Pancreas (tissue), 10 donors: Measurements from ENCODE around the gene SLC16A10. TPM values are rescaled to one million over a fixed set of nuclear protein-coding genes. Genes with fewer than 3 reads are reported as not detected.
"Not testable (repeated sequence)": the region's sequence is repeated elsewhere in the genome, so short reads cannot be mapped to it uniquely, and the experiment has no call there.

Source experiments
- ATAC-seq, 4 donors: fragments of 200-7000 bp; cut with Tn5 transposase; one replicate each; pipeline versions ENCODE4 v1.8.0 to v1.9.1; 2020; ENCODE audit warnings: mild to moderate bottlenecking in 4 of 4, moderate library complexity in 4 of 4
- DNase-seq, 6 donors: peaks; one replicate each; pipeline ENCODE4 v3.0.0-alpha.2; 2020
- FAIRE-seq: peaks from 2 replicates; lab custom pipeline; 2012; peaks lifted over from hg19 to GRCh38; lab: Jason Lieb, UNC
- H3K27ac ChIP-seq, 4 donors: fragments of 200-600 bp; sonication (generic); 1 replicate in 3 of 4; 2 replicates in 1 of 4; pipeline versions ENCODE4 v1.5.0 to v1.8.0; 2020
- H3K27me3 ChIP-seq, 4 donors: fragments of 200-600 bp; one replicate each; pipeline ENCODE4 v1.8.0; 2021
- H3K36me3 ChIP-seq, 3 donors: fragments of 200-600 bp; sonication (generic) in 1 of 3; one replicate each; pipeline versions ENCODE4 v1.5.0 to v1.8.0; 2020 to 2021
- H3K4me1 ChIP-seq, 3 donors: fragments of 200-600 bp; one replicate each; pipeline ENCODE4 v1.8.0; 2021
- H3K4me3 ChIP-seq, 4 donors: fragments of 200-600 bp; sonication (generic) in 2 of 4; one replicate each; pipeline versions ENCODE4 v1.5.0 to v1.8.0; 2020 to 2021
- H3K9me3 ChIP-seq, 4 donors: fragments of 200-600 bp; one replicate each; pipeline ENCODE4 v1.8.0; 2021
- WGBS, 2 donors: extraction: QIAGEN DNeasy Blood & Tissue Kit; methylation state at CpG; one replicate each; pipeline ENCODE4 v1.1.7; 2013; 5-methylcytosine and 5-hydroxymethylcytosine counted together
- intact Hi-C, 3 donors: fragments of 100-400 bp; cut with DNase I; formaldehyde crosslinking; loops; one replicate each; pipeline versions ENCODE4 v1.11.1 to v1.14.2; 2022
- polyA plus RNA-seq, 2 donors: library from polyadenylated mRNA; stranded (reverse); fragments of 200-250 nt; gene quantifications; one replicate each; pipeline ENCODE4 v1.2.3, GENCODE V29; 2013
- total RNA-seq, 6 donors: library from RNA; stranded (reverse); fragmentation: NEBNext Ultra II Directional in 4 of 6; extraction: Animal tissue kit (Norgen Biotek cat#: 25700) in 4 of 6; gene quantifications; one replicate each; pipeline versions ENCODE4 v1.2.1 to v1.2.4, GENCODE V29; 2021 to 2023
- TF ChIP-seq, protein P1 (sequence below), 4 donors: fragments of 200-600 bp; sonication (generic) in 3 of 4; IDR thresholded peaks; one replicate each; pipeline versions ENCODE4 v1.5.0 to v1.8.0; 2021; ENCODE audit warnings: antibody characterized with exemption in 4 of 4
- donor health status: healthy with polysubstance abuse.
- donor health status: DM: no; HTN: no; CAD: no; lungs with moderate emphysema.
- donor health status: DM: no; HTN: no; CAD: no.
- donor health status: control.
- donor health status: control.
- donor health status: Bipolar disorder and iron deficiency.
- donor health status: DM: yes; HTN: yes; CAD: no.
- donor health status: DM: no; HTN: no; CAD: no.
- donor health status: DM: no; HTN: no; CAD: no.
- donor health status: DM: yes; HTN: yes; CAD: no.

Gene SLC16A10
- total and polyA plus RNA-seq, 8 donors = 5.1 to 48.8 (median 30.0) TPM

DNA sequence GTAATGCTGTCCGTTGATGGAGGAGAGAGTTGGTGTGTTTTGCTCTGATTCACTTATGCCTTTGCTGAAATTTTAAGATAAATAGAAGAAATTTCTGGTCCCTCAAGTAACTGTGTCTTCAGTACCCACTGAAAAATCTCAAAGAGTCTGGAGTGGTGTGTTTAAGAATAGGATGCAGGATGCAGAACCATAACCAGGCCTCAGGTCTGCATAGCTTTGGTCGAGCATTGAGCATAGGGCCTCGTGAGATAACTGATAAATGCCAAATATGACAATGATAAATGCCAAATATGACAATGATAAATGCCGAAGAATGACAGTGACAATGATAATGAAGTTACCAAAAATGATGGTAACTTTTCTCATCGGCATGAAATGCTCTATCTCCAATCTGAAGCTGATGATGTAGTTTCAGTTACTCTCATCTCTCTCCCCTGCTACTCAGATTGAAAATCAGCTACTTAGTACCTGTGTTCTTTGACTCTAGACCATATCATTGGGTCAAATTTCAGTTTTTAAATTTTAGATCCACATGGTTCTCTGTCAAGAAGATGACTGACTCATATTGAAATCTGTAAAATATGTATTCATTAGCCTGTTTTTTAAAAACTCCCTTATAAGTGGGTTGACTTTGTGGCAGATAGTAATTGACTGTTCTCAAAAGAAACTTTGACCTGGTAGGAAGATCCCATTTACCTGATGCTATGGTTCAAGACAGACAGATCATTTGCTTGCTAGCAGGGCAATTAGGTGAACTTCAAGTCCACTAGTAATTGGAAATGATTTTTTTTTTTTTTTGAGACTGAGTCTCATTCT is 96.6 kb downstream of the SLC16A10 start:
- intact Hi-C loops = no loop called here
- no peak overlapping the region for H3K4me3 ChIP-seq

GRCh38 chr6:111184827-111185532 is 97.7 kb downstream of the SLC16A10 start:
- no peaks in the 10 kb centered on the region for H3K27me3 ChIP-seq
- TF ChIP-seq, protein P1, sequence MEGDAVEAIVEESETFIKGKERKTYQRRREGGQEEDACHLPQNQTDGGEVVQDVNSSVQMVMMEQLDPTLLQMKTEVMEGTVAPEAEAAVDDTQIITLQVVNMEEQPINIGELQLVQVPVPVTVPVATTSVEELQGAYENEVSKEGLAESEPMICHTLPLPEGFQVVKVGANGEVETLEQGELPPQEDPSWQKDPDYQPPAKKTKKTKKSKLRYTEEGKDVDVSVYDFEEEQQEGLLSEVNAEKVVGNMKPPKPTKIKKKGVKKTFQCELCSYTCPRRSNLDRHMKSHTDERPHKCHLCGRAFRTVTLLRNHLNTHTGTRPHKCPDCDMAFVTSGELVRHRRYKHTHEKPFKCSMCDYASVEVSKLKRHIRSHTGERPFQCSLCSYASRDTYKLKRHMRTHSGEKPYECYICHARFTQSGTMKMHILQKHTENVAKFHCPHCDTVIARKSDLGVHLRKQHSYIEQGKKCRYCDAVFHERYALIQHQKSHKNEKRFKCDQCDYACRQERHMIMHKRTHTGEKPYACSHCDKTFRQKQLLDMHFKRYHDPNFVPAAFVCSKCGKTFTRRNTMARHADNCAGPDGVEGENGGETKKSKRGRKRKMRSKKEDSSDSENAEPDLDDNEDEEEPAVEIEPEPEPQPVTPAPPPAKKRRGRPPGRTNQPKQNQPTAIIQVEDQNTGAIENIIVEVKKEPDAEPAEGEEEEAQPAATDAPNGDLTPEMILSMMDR (IDR thresholded peaks at IDR 0.05) = no peak
- H3K27ac ChIP-seq = no peak overlapping the region
- ATAC-seq (peak in 3 of 4 donors; percentile 38 to 69 (median 57)), DNase-seq (no peak), FAIRE-seq (no peak)
- H3K4me1 ChIP-seq = peaks cover 0 to 4% (median 0%) of the 10 kb centered on the region in 3 donors
- 64 to 66% methylated on average over 6 of the region's 6 CpGs for WGBS, 2 donors
- no peak overlapping the region for H3K4me3 ChIP-seq
- intact Hi-C loops = no loop called here
- no peaks in the 10 kb centered on the region for H3K36me3 ChIP-seq
- no peaks in the 10 kb centered on the region for H3K9me3 ChIP-seq

More for the DNA sequence above, 96.6 kb downstream of the SLC16A10 start:
- H3K4me1 ChIP-seq = peaks cover 0 to 7% (median 0%) of the 10 kb centered on the region in 3 donors
- TF ChIP-seq, protein P1 (IDR thresholded peaks at IDR 0.05) = no peak
- 64 to 68% methylated on average over 5 of the region's 5 CpGs for WGBS, 2 donors
- H3K36me3 ChIP-seq = no peaks in the 10 kb centered on the region
- DNase-seq (no peak), ATAC-seq (no peak), FAIRE-seq (no peak)
- no peaks in the 10 kb centered on the region for H3K27me3 ChIP-seq
- H3K9me3 ChIP-seq = no peaks in the 10 kb centered on the region
- H3K27ac ChIP-seq = no peak overlapping the region

DNA sequence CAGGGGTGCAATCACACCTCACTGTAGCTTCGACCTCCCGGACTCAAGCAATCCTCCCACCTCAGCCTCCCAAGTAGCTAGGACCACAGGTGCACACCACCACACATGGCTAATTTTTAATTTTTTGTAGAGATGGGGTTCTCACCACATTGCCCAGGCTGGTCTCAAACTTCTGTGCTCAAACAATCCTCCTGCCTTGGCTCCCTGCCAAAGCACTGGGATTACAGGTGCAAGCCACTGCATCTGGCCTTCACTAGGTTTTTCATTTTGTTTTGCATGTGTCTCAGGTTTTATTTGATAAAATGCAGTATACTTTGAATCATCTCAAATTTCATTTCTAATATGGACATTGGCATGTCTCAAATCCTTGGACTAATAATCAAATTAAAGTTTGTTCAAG is 98.7 kb downstream of the SLC16A10 start:
- ATAC-seq (peak in 2 of 4 donors; percentile 36 to 54), DNase-seq (peak in 2 of 6 donors; percentile 51 to 63), FAIRE-seq (no peak)
- Histone ChIP-seq H3K27ac (no peak overlapping the region), H3K4me1 (peaks cover 0 to 4% (median 0%) of the 10 kb centered on the region in 3 donors), H3K36me3 (no peaks in the 10 kb centered on the region), H3K4me3 (no peak overlapping the region), H3K27me3 (no peaks in the 10 kb centered on the region), H3K9me3 (no peaks in the 10 kb centered on the region)
- intact Hi-C loops = no loop called here
- TF ChIP-seq, protein P1 (IDR thresholded peaks at IDR 0.05) = no peak
- whole genome bisulfite sequencing, 2 donors = 96 to 100% methylated on average over 2 of the region's 2 CpGs

DNA sequence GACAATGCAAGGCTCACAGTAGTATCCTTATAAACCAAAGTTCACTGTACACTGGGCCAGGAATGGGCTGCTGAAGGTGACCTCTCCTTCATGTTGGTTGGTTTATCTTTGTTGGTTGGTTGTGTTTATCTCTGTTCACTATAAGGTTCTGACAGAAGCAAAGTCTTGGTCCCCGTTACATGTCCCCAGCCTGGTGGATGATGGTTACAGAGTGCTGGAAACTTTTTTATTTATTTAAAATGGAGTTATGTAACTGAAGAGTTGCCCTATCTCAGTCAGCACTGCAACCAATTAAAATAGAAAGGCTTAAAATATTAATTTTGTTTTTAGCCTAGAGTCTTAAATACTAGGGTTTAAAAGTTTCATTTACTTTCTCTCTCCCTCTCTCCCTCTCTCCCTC is 100.6 kb downstream of the SLC16A10 start:
- peaks cover 0 to 4% (median 0%) of the 10 kb centered on the region in 3 donors for H3K4me1 ChIP-seq
- intact Hi-C loops = no loop called here
- no peak overlapping the region for H3K27ac ChIP-seq
- H3K9me3 ChIP-seq = no peaks in the 10 kb centered on the region
- ATAC-seq (no peak), DNase-seq (no peak), FAIRE-seq (no peak)
- H3K36me3 ChIP-seq = no peaks in the 10 kb centered on the region
- 60 to 68% methylated on average over 1 of the region's 1 CpG for WGBS, 2 donors
- H3K4me3 ChIP-seq = no peak overlapping the region
- TF ChIP-seq, protein P1 (IDR thresholded peaks at IDR 0.05) = no peak
- H3K27me3 ChIP-seq = no peaks in the 10 kb centered on the region

GRCh38 chr6:111189666-111190210 is 102.4 kb downstream of the SLC16A10 start:
- H3K4me3 ChIP-seq, H3K4me1 ChIP-seq, DNase-seq, ATAC-seq, H3K27ac ChIP-seq, H3K36me3 ChIP-seq, intact Hi-C loops, H3K9me3 ChIP-seq, H3K27me3 ChIP-seq, FAIRE-seq: not testable (repeated sequence)
- WGBS, 2 donors = 69 to 96% methylated on average over 2 of the region's 2 CpGs
